H9 (cell line): ENCODE measurements around the gene NPLOC4. TPM values are rescaled to one million over a fixed set of nuclear protein-coding genes. Genes with fewer than 3 reads are reported as not detected.

Experiments
- DNase-seq: peaks from one replicate; pipeline ENCODE4 v3.0.0-alpha.2; 2017
- H2AFZ ChIP-seq: one replicate; pipeline ENCODE4 v1.6.1; 2013; ENCODE audit warnings: mild to moderate bottlenecking, low read length, control low read depth, moderate library complexity
- H2AK5ac ChIP-seq: 2 replicates; pipeline ENCODE4 v1.6.1; 2013; ENCODE audit warnings: low read length, control low read depth, mixed read lengths; ENCODE audit not compliant: insufficient read length
- H2BK120ac ChIP-seq: one replicate; pipeline ENCODE4 v1.6.1; 2013; ENCODE audit warnings: low read depth, mild to moderate bottlenecking, low read length, control low read depth, inconsistent platforms; ENCODE audit not compliant: poor library complexity, severe bottlenecking
- H2BK12ac ChIP-seq: 2 replicates; pipeline ENCODE4 v1.6.1; 2013; ENCODE audit warnings: low read length, control low read depth, mixed read lengths, low read depth; ENCODE audit not compliant: insufficient read length
- H2BK15ac ChIP-seq: 2 replicates; pipeline ENCODE4 v1.6.1; 2013; ENCODE audit warnings: low read depth, low read length, control low read depth
- H2BK20ac ChIP-seq: one replicate; pipeline ENCODE4 v1.6.1; 2013; ENCODE audit warnings: low read depth, mild to moderate bottlenecking, low read length, control low read depth, inconsistent platforms; ENCODE audit not compliant: poor library complexity, severe bottlenecking
- H2BK5ac ChIP-seq: 2 replicates; pipeline ENCODE4 v1.6.1; 2013; ENCODE audit warnings: low read length, control low read depth, mixed read lengths; ENCODE audit not compliant: insufficient read length
- H3K14ac ChIP-seq: 2 replicates; pipeline ENCODE4 v1.6.1; 2013; ENCODE audit warnings: low read length, control low read depth; ENCODE audit not compliant: insufficient read depth
- H3K18ac ChIP-seq: 2 replicates; pipeline ENCODE4 v1.6.1; 2013; ENCODE audit warnings: low read depth, mild to moderate bottlenecking, mixed read lengths, low read length, control low read depth; ENCODE audit not compliant: insufficient read length
- H3K23ac ChIP-seq: 2 replicates; pipeline ENCODE4 v1.6.1; 2013; ENCODE audit warnings: low read length, control low read depth, mixed read lengths, low read depth; ENCODE audit not compliant: insufficient read length
- H3K23me2 ChIP-seq: 2 replicates; pipeline ENCODE4 v1.6.1; 2013; ENCODE audit warnings: low read depth, mild to moderate bottlenecking, mixed read lengths, low read length, control low read depth; ENCODE audit not compliant: insufficient read length, poor library complexity, severe bottlenecking
- H3K27ac ChIP-seq: 2 replicates; pipeline ENCODE4 v1.5.1; 2013; ENCODE audit warnings: low read length, control low read depth, mixed read lengths, low read depth; ENCODE audit not compliant: insufficient read length
- H3K27me3 ChIP-seq: 2 replicates; pipeline ENCODE4 v1.6.1; 2013; ENCODE audit warnings: low read length, control low read depth, inconsistent platforms; ENCODE audit not compliant: insufficient read depth
- H3K4ac ChIP-seq: 2 replicates; pipeline ENCODE4 v1.6.1; 2013; ENCODE audit warnings: low read depth, mild to moderate bottlenecking, control low read depth, inconsistent platforms, low read length, moderate library complexity
- H3K4me1 ChIP-seq: 2 replicates; pipeline ENCODE4 v1.6.1; 2013; ENCODE audit warnings: low read length, control low read depth, inconsistent platforms; ENCODE audit not compliant: insufficient read depth
- H3K4me2 ChIP-seq: 2 replicates; pipeline ENCODE4 v1.6.1; 2013; ENCODE audit warnings: low read length, control low read depth, mixed read lengths; ENCODE audit not compliant: insufficient read length, insufficient read depth
- H3K56ac ChIP-seq: 2 replicates; pipeline ENCODE4 v1.6.1; 2013; ENCODE audit warnings: low read depth, mild to moderate bottlenecking, mixed read lengths, low read length, control low read depth; ENCODE audit not compliant: insufficient read length
- H3K79me1 ChIP-seq: 2 replicates; pipeline ENCODE4 v1.6.1; 2013; ENCODE audit warnings: low read depth, mild to moderate bottlenecking, moderate library complexity, low read length, control low read depth, inconsistent platforms; ENCODE audit not compliant: insufficient read depth, poor library complexity, severe bottlenecking
- H3K79me2 ChIP-seq: 2 replicates; pipeline ENCODE4 v1.6.1; 2013; ENCODE audit warnings: low read length, control low read depth, inconsistent platforms; ENCODE audit not compliant: insufficient read depth
- H3K9ac ChIP-seq: 2 replicates; pipeline ENCODE4 v1.6.1; 2013; ENCODE audit warnings: low read length, control low read depth, mixed read lengths; ENCODE audit not compliant: insufficient read length; ENCODE audit errors: extremely low read depth
- H3K9me3 ChIP-seq: one replicate; pipeline ENCODE4 v1.6.1; 2013; ENCODE audit warnings: low read depth, low read length, inconsistent platforms; ENCODE audit not compliant: control insufficient read depth
- H3T11ph ChIP-seq: one replicate; pipeline ENCODE4 v1.6.1; 2013; ENCODE audit warnings: mild to moderate bottlenecking, low read length, control low read depth, inconsistent platforms
- H4K20me1 ChIP-seq: one replicate; pipeline ENCODE4 v1.6.1; 2013; ENCODE audit not compliant: control insufficient read depth, insufficient read length, insufficient read depth
- H4K5ac ChIP-seq: 2 replicates; pipeline ENCODE4 v1.6.1; 2013; ENCODE audit warnings: low read depth, mild to moderate bottlenecking, mixed read lengths, low read length, control low read depth; ENCODE audit not compliant: insufficient read length
- H4K8ac ChIP-seq: replicated peaks from 2 replicates; pipeline ENCODE4 v1.6.1; 2013; ENCODE audit warnings: low read length, control low read depth, mixed read lengths, low read depth; ENCODE audit not compliant: insufficient read length
- H4K91ac ChIP-seq: 2 replicates; pipeline ENCODE4 v1.6.1; 2013; ENCODE audit warnings: low read depth, mild to moderate bottlenecking, moderate library complexity, mixed read lengths, low read length, control low read depth; ENCODE audit not compliant: insufficient read length
- H3K27ac Mint-ChIP-seq, 3 experiments: 2 replicates in 2 of 3; 3 replicates in 1 of 3; pipeline ENCODE4 v1.8.0; 2020 to 2021; ENCODE audit warnings: mixed read lengths in 3 of 3, mild to moderate bottlenecking in 1 of 3, moderate library complexity in 1 of 3
- H3K27me3 Mint-ChIP-seq: 2 replicates; pipeline ENCODE4 v1.8.0; 2021; ENCODE audit warnings: low read depth, mild to moderate bottlenecking, moderate library complexity, mixed read lengths
- H3K36me3 Mint-ChIP-seq, 3 experiments: 2 replicates in 2 of 3; 3 replicates in 1 of 3; pipeline ENCODE4 v1.8.0; 2020 to 2021; ENCODE audit warnings: low read depth in 3 of 3, mixed read lengths in 3 of 3; ENCODE audit not compliant: insufficient read depth in 1 of 3
- H3K4me1 Mint-ChIP-seq, 2 experiments: 2 replicates each; pipeline ENCODE4 v1.8.0; 2020; ENCODE audit warnings: mixed read lengths in 2 of 2
- H3K4me3 Mint-ChIP-seq, 2 experiments: 2 replicates in 1 of 2; 3 replicates in 1 of 2; pipeline ENCODE4 v1.8.0; 2020 to 2021; ENCODE audit warnings: mild to moderate bottlenecking in 2 of 2, mixed read lengths in 2 of 2, moderate library complexity in 1 of 2
- H3K9me3 Mint-ChIP-seq, 2 experiments: 2 replicates in 1 of 2; 3 replicates in 1 of 2; pipeline ENCODE4 v1.8.0; 2020; ENCODE audit warnings: mild to moderate bottlenecking in 2 of 2, mixed read lengths in 2 of 2, moderate library complexity in 1 of 2
- WGBS: extraction: QIAGEN DNeasy Blood & Tissue Kit; methylation state at CpG from one replicate; pipeline ENCODE4 v1.1.7; 2013; ENCODE audit warnings: missing lambda C conversion rate, low lambda C conversion rate, mixed read lengths; ENCODE audit not compliant: insufficient read length; ENCODE audit errors: extremely low coverage; 5-methylcytosine and 5-hydroxymethylcytosine counted together
- total RNA-seq: library from RNA; stranded (reverse); gene quantifications from 2 replicates; pipeline ENCODE4 v1.2.1, GENCODE V29; 2021
- TF ChIP-seq, protein P1 (sequence below): fragments of 200-600 bp; sonication (generic); conservative IDR thresholded peaks from 3 replicates; pipeline ENCODE4 v1.8.0; 2021; ENCODE audit warnings: antibody characterized with exemption, mild to moderate bottlenecking

Gene NPLOC4
- total RNA-seq, 1 experiment from 2014 or later = 103 TPM

- no peak overlapping the region for H4K91ac ChIP-seq
- no peak overlapping the region for H2AFZ ChIP-seq
- no peaks in the 10 kb centered on the region for H3K23me2 ChIP-seq
- no peak overlapping the region for H2BK120ac ChIP-seq
- Mint-ChIP-seq H3K9me3 (no peaks in the 10 kb centered on the region), H3K4me1 (no peaks in the 10 kb centered on the region; a peak in 1 of 4 replicates), H3K4me3 (no peak overlapping the region), H3K27me3 (no peaks in the 10 kb centered on the region), H3K27ac (no peak overlapping the region), H3K36me3 (peaks cover 11 to 65% (median 54%) of the 10 kb centered on the region in 3 experiments; a peak in 6 of 7 replicates)
- no peak overlapping the region for H3K23ac ChIP-seq
- no peak overlapping the region for H3K14ac ChIP-seq
- no peak overlapping the region for H2AK5ac ChIP-seq
- H3K27me3 ChIP-seq = no peaks in the 10 kb centered on the region
- H3K79me1 ChIP-seq = no peaks in the 10 kb centered on the region
- H2BK12ac ChIP-seq = no peak overlapping the region
- H2BK15ac ChIP-seq = no peak overlapping the region
- no peak overlapping the region for H3K18ac ChIP-seq
- TF ChIP-seq, protein P1, sequence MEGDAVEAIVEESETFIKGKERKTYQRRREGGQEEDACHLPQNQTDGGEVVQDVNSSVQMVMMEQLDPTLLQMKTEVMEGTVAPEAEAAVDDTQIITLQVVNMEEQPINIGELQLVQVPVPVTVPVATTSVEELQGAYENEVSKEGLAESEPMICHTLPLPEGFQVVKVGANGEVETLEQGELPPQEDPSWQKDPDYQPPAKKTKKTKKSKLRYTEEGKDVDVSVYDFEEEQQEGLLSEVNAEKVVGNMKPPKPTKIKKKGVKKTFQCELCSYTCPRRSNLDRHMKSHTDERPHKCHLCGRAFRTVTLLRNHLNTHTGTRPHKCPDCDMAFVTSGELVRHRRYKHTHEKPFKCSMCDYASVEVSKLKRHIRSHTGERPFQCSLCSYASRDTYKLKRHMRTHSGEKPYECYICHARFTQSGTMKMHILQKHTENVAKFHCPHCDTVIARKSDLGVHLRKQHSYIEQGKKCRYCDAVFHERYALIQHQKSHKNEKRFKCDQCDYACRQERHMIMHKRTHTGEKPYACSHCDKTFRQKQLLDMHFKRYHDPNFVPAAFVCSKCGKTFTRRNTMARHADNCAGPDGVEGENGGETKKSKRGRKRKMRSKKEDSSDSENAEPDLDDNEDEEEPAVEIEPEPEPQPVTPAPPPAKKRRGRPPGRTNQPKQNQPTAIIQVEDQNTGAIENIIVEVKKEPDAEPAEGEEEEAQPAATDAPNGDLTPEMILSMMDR = peak; percentile 50
- H3K4me1 ChIP-seq = no peaks in the 10 kb centered on the region
- H3K9ac ChIP-seq = no peak overlapping the region
- H3K27ac ChIP-seq = no peak overlapping the region
- no CpG with 5 or more reads among the region's 27 CpGs for WGBS
- H3K79me2 ChIP-seq = no peaks in the 10 kb centered on the region
- H3K9me3 ChIP-seq = no peaks in the 10 kb centered on the region
- peak; percentile 73 for DNase-seq
- H4K20me1 ChIP-seq = no peaks in the 10 kb centered on the region
- no peak overlapping the region for H4K8ac ChIP-seq
- no peak overlapping the region for H3K56ac ChIP-seq
- no peak overlapping the region for H3K4me2 ChIP-seq
- H3K4ac ChIP-seq = no peak overlapping the region
- H2BK5ac ChIP-seq = no peak overlapping the region
- no peak overlapping the region for H3T11ph ChIP-seq
- H2BK20ac ChIP-seq = no peak overlapping the region
- no peak overlapping the region for H4K5ac ChIP-seq
Observed at GRCh38 chr17:81558941-81559806, 77.7 kb downstream of the NPLOC4 start.
